HG03108 (cell line): Measurements from ENCODE around the gene BICDL2.
"Not testable (repeated sequence)": the region's sequence is repeated elsewhere in the genome, so short reads cannot be mapped to it uniquely, and the experiment has no call there.

Experiments
- ATAC-seq: cut with Tn5 transposase; IDR thresholded peaks from one replicate; pipeline ENCODE4 v1.9.1; 2021; ENCODE audit warnings: moderate library complexity; ENCODE audit not compliant: unreplicated experiment

Gene BICDL2

GRCh38 chr16:3036726-3037315 lies at the start of gene BICDL2:
Gene BICDL2, minus strand, starts transcription at chr16:3036944. Its CDS starts 1,448 bp downstream, at chr16:3035496.
- ATAC-seq = no peak

- ATAC-seq = no peak
Observed at GRCh38 chr16:3085868-3086595, 49.3 kb upstream of the BICDL2 start.

- no peak for ATAC-seq
Observed at GRCh38 chr16:3084969-3085670, 48.4 kb upstream of the BICDL2 start.

- ATAC-seq = no peak
Observed at GRCh38 chr16:3084491-3084890, 47.7 kb upstream of the BICDL2 start.

GRCh38 chr16:3083408-3083807 lies 46.7 kb upstream of the BICDL2 start:
- ATAC-seq = not testable (repeated sequence)

GRCh38 chr16:3081957-3082356 lies 45.2 kb upstream of the BICDL2 start:
- ATAC-seq = not testable (repeated sequence)

- ATAC-seq = no peak
Observed at GRCh38 chr16:3080024-3080423, 43.3 kb upstream of the BICDL2 start.

- ATAC-seq = no peak
Observed at GRCh38 chr16:3076577-3076976, 39.8 kb upstream of the BICDL2 start.

GRCh38 chr16:3075946-3076345 lies 39.2 kb upstream of the BICDL2 start:
- ATAC-seq = not testable (repeated sequence)

GRCh38 chr16:3075523-3075915 lies 38.8 kb upstream of the BICDL2 start:
- no peak for ATAC-seq

GRCh38 chr16:3074860-3075522 lies 38.2 kb upstream of the BICDL2 start:
- ATAC-seq = peak; percentile 91

GRCh38 chr16:3073448-3073847 lies 36.7 kb upstream of the BICDL2 start:
- no peak for ATAC-seq

- ATAC-seq = not testable (repeated sequence)
Observed at GRCh38 chr16:3072576-3073263, 36.0 kb upstream of the BICDL2 start.

GRCh38 chr16:3072148-3072547 lies 35.4 kb upstream of the BICDL2 start:
- ATAC-seq = not testable (repeated sequence)

GRCh38 chr16:3071655-3072054 lies 34.9 kb upstream of the BICDL2 start:
- ATAC-seq = no peak

- no peak for ATAC-seq
Observed at GRCh38 chr16:3070608-3071111, 33.9 kb upstream of the BICDL2 start.

- not testable (repeated sequence) for ATAC-seq
Observed at GRCh38 chr16:3069146-3069545, 32.4 kb upstream of the BICDL2 start.

GRCh38 chr16:3068487-3068886 lies 31.7 kb upstream of the BICDL2 start:
- no peak for ATAC-seq

GRCh38 chr16:3066440-3066748 lies 29.6 kb upstream of the BICDL2 start:
- ATAC-seq = no peak

- no peak for ATAC-seq
Observed at GRCh38 chr16:3065742-3066439, 29.1 kb upstream of the BICDL2 start.
